HG03378 (cell line): Measurements from ENCODE around the gene GAS5.

ENCODE experiments used
- ATAC-seq: cut with Tn5 transposase; IDR thresholded peaks from one replicate; pipeline ENCODE4 v1.9.1; 2021; ENCODE audit warnings: mild to moderate bottlenecking, moderate library complexity; ENCODE audit not compliant: unreplicated experiment

Gene GAS5

DNA sequence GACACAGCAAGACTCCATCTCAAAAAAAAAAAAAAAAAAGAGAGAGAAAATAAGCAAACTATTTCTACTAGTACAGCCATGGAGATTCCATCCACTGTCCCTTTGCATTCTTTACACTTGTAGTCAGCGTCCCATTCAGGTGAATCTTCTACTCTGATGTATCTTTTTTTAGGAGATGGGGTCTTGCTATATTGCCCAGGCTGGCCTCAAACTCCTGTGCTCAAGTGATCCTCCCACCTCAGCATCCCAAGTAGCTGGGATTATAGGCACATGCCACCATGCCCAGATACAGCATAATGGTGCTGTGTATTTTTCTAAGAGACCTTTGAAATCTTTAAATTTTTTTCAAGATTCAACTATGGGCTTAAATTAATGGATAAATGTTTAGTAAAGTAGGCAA lies 35.0 kb downstream of the GAS5 start:
- no peak for ATAC-seq

DNA sequence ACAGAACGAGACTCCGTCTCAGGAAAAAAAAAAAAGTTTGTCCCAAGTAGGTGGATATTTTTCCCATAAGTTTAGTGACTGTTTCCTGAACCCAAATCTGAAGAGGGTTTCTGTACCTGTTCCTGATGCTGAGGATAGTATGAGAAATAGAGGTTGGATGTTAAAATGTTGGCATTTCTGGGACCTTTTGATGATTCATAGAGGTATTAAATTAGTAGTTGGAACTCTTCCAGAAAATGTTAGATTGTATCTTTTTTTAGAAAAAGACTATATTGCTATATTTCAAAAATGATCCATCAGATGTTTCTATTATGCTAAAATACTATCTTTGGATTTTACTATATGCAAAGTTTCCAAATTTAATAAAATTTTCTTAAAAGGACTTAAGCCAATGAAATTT lies 40.2 kb downstream of the GAS5 start:
- no peak for ATAC-seq

- ATAC-seq: peak; percentile 90
Observed at GRCh38 chr1:173824315-173825081, 43.3 kb downstream of the GAS5 start, which contains the start of the genes CENPL and DARS2. TSS of gene CENPL (minus strand) at chr1:173824883. CDS start at chr1:173811299, 13,584 bp downstream. TSS of gene DARS2 (plus strand) at chr1:173824673. CDS start at chr1:173825230, 557 bp downstream.

DNA sequence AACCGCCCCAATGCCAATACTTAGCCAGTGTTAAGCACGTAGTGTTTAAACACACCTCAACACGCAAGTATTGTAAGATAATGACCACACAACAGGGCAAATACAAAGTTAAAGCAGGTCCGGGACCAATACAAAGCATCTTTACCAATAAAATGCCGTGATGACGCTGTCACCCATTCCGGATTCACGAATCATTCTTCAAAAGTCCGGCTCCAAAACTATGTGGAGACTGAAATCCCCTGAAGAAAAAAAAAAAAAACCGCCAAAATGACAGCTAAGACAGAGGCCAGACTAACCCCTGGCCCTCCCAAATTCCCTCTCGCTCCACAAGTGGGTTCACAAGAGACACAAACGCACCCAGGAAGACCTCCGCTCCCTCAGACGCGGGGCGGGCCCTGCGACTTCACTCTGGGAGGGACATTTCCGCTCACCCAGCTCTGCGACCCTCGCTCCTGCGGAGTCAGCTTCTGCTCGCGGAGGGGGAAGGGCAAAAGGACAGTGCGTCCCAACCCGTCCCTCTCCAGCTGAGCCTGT lies 43.9 kb downstream of the GAS5 start:
- ATAC-seq: peak; percentile 39

DNA sequence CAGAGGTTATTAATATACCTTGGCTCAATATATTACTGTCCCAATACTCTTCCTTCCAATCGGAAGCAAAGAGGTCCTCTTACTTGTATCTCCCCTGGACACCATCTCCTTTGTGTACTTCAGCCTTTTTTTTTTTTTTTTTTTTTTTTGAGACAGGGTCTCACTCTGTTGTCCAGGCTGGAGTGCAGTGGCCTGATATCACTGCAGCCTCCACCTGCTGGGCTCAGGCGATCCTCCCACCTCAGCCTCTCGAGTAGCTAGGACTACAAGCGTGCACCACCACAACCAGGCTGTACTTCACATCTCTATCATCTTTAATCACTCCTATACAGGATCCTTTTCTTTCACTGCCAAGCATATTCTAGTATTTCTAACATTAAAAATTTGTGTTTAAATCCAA lies 46.1 kb downstream of the GAS5 start:
- ATAC-seq: no peak

DNA sequence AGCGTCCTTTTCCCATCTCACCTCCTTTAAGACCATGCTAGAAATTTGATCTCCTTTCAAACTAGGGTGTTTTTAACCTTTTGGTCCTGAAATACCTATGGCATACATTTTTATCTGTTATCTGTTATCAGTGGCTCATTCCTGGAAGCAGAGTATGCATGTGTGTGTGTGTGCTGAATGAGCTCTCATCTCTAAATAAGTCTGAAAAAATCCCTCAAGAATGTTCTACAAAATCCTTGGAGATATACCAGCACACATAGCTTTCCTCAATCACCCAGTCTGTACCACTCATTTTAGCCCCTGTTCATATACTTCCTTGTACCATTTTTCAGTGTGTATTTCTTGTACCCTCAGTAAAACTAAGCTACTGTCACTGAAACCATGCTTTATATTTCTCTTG lies 49.3 kb downstream of the GAS5 start:
- no peak for ATAC-seq
